OCI-LY7 (cell line): ENCODE measurements around the gene DHCR24. TPM values are rescaled to one million over a fixed set of nuclear protein-coding genes. Genes with fewer than 3 reads are reported as not detected.

ENCODE experiments used
- BruUV-seq: library from RNA; stranded (reverse); fragments of 400-500 nt; replicated peaks from 2 replicates; lab custom pipeline; 2021; lab: Mats Ljungman, UMichigan
- CTCF ChIA-PET: fragments of 300-600 bp; sonication (Branson Sonifier 250); formaldehyde crosslinking; loops from one replicate; lab custom pipeline; 2022; ENCODE audit warnings: antibody characterized with exemption; ENCODE audit not compliant: unreplicated experiment; lab: Charles Lee
- POLR2A ChIA-PET: fragments of 300-600 bp; sonication (Branson Sonifier 250); formaldehyde crosslinking; loops from one replicate; lab custom pipeline; 2022; ENCODE audit warnings: antibody characterized with exemption; lab: Charles Lee
- DNase-seq: peaks from one replicate; pipeline ENCODE4 v3.0.0-alpha.2; 2015; ENCODE audit warnings: low spot score
- H2AFZ ChIP-seq: fragments of 200-600 bp; sonication (generic), shearing (Covaris generic); 2 replicates; pipeline ENCODE4 v1.6.1; 2014; ENCODE audit warnings: mild to moderate bottlenecking, antibody characterized with exemption, low read length, moderate library complexity
- H3K27ac ChIP-seq: fragments of 200-600 bp; sonication (generic); 2 replicates; pipeline ENCODE4 v1.5.1; 2014; ENCODE audit warnings: mixed run types, low read depth, mild to moderate bottlenecking, moderate library complexity, low read length, inconsistent platforms; ENCODE audit not compliant: poor library complexity, severe bottlenecking
- H3K36me3 ChIP-seq: fragments of 200-600 bp; sonication (generic); 2 replicates; pipeline ENCODE4 v1.6.1; 2014; ENCODE audit warnings: mild to moderate bottlenecking, antibody characterized with exemption, low read length, moderate library complexity, mixed read lengths; ENCODE audit not compliant: insufficient read depth
- H3K4me1 ChIP-seq: fragments of 200-600 bp; sonication (generic); 2 replicates; pipeline ENCODE4 v1.5.1; 2014; ENCODE audit warnings: mild to moderate bottlenecking, low read length; ENCODE audit not compliant: insufficient read depth, poor library complexity, severe bottlenecking
- H3K4me2 ChIP-seq: fragments of 200-600 bp; sonication (generic); 2 replicates; pipeline ENCODE4 v1.6.1; 2014; ENCODE audit warnings: mild to moderate bottlenecking, low read length
- H3K4me3 ChIP-seq: fragments of 200-600 bp; sonication (generic); 2 replicates; pipeline ENCODE4 v1.5.1; 2014; ENCODE audit warnings: mild to moderate bottlenecking, low read depth, low read length; ENCODE audit not compliant: poor library complexity, severe bottlenecking
- H3K79me2 ChIP-seq: fragments of 200-600 bp; sonication (generic); 2 replicates; pipeline ENCODE4 v1.6.1; 2016; ENCODE audit warnings: low read depth, mild to moderate bottlenecking, low read length, moderate library complexity, mixed read lengths; ENCODE audit not compliant: insufficient read depth
- H3K9me2 ChIP-seq: fragments of 200-600 bp; sonication (generic); 2 replicates; pipeline ENCODE4 v1.6.1; 2016; ENCODE audit warnings: mild to moderate bottlenecking, low read length, mixed read lengths; ENCODE audit not compliant: insufficient read depth
- H3K9me3 ChIP-seq: fragments of 200-600 bp; sonication (generic); 2 replicates; pipeline ENCODE4 v1.6.1; 2014; ENCODE audit warnings: mild to moderate bottlenecking, mixed run types, low read length, mixed read lengths
- H4K20me1 ChIP-seq: fragments of 200-600 bp; sonication (generic); 2 replicates; pipeline ENCODE4 v1.6.1; 2014; ENCODE audit warnings: mild to moderate bottlenecking, antibody characterized with exemption, low read length, moderate library complexity, mixed read lengths; ENCODE audit not compliant: insufficient read depth
- EZH2phosphoT487 ChIP-seq: fragments of 200-600 bp; sonication (generic); IDR thresholded peaks from 2 replicates; pipeline ENCODE4 v1.6.1; 2018; ENCODE audit warnings: low read depth, borderline replicate concordance, mild to moderate bottlenecking, mixed run types, antibody characterized with exemption, low read length, moderate library complexity, mixed read lengths
- intact Hi-C: fragments of 100-400 bp; cut with micrococcal nuclease; formaldehyde crosslinking; loops from one replicate; pipeline ENCODE4 v1.10.0; 2022; ENCODE audit not compliant: unreplicated experiment
- total RNA-seq, 2 experiments: library from RNA; depleted of rRNA in 1 of 2; stranded (reverse); fragments of >200 nt in 1 of 2; shearing (Covaris generic) in 1 of 2; gene quantifications; 2 replicates each; pipeline ENCODE4 v1.2.3, GENCODE V29; 2014 to 2022
- TF ChIP-seq, protein P1 (sequence below): fragments of 200-600 bp; sonication (generic); conservative IDR thresholded peaks from 2 replicates; pipeline ENCODE4 v1.5.1; 2014; ENCODE audit warnings: mild to moderate bottlenecking, antibody characterized with exemption, low read length, moderate library complexity, mixed read lengths

DHCR24 gene
- total RNA-seq, 2 experiments from 2014 or later, result 45.7 to 93.6 TPM

DNA sequence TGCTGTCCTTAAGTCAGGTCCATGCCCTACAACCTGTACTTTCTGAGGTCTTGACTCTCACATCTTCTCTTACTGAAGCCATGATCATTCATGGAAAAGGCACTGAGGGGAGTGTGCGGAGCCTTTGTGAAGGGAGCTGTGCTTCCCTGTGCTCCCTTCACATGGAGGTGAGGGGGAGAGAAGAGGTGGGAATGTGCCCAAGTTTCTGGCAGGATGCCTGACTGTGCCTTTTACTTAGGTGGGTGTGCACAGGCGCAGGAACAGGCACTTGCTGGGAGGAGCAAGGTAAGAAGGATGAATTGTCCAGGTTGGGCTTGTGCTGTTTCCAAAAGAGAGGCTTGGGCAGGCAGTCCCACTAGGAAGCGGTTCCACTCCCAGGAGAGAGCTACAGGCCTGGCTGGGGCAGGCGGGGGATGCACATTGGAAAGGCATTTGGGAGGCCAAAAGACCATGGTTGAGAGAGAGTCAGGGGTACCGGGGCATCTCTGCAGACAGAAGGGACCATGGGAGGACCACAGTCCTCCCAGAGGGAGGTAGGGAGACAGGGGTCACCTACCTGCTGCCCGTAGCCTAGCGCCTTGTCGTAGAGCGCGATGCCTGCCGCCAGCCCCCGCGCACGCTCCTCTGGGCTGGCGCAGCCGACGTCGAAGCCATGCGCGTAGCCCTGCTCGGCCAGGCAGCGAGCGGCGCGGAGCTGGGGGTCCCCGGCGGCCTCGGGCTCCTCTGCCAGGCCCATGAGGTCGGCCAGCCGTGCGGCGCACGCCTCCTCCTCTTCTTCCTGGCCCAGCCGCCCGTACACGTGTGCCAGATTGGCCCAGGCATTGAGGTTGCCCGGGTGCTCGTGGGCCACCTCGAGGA is 86.7 kb downstream of the DHCR24 start:
- ChIA-PET POLR2A (no interaction called here), CTCF (interaction anchor here (0.9 kb wide), 1 partner anchor 17 kb away, joined by 4 read pairs; no protein-coding TSS in a partner anchor)
- no TSS peak for BruUV-seq
- H3K9me3 ChIP-seq, result no peaks in the 10 kb centered on the region
- intact Hi-C loops, result no loop called here
- no peaks in the 10 kb centered on the region for H4K20me1 ChIP-seq
- no peak overlapping the region for H3K4me3 ChIP-seq
- H3K4me2 ChIP-seq, result no peak overlapping the region
- H3K36me3 ChIP-seq, result no peaks in the 10 kb centered on the region
- no peaks in the 10 kb centered on the region for H3K4me1 ChIP-seq
- H3K79me2 ChIP-seq, result no peaks in the 10 kb centered on the region
- no peaks in the 10 kb centered on the region for H3K9me2 ChIP-seq
- no peak for TF ChIP-seq EZH2phosphoT487
- TF ChIP-seq, protein P1, sequence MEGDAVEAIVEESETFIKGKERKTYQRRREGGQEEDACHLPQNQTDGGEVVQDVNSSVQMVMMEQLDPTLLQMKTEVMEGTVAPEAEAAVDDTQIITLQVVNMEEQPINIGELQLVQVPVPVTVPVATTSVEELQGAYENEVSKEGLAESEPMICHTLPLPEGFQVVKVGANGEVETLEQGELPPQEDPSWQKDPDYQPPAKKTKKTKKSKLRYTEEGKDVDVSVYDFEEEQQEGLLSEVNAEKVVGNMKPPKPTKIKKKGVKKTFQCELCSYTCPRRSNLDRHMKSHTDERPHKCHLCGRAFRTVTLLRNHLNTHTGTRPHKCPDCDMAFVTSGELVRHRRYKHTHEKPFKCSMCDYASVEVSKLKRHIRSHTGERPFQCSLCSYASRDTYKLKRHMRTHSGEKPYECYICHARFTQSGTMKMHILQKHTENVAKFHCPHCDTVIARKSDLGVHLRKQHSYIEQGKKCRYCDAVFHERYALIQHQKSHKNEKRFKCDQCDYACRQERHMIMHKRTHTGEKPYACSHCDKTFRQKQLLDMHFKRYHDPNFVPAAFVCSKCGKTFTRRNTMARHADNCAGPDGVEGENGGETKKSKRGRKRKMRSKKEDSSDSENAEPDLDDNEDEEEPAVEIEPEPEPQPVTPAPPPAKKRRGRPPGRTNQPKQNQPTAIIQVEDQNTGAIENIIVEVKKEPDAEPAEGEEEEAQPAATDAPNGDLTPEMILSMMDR, result no peak
- H2AFZ ChIP-seq, result no peak overlapping the region
- no peak for DNase-seq
- no peak overlapping the region for H3K27ac ChIP-seq

Other genes with a start within 250 kb of the DHCR24 start
- gene MROH7, start 245.4 kb downstream of the DHCR24 start, total RNA-seq (2014; rRNA removed; shearing (Covaris generic)), result not detected in 2 replicates
- gene MROH7, start 245.4 kb downstream of the DHCR24 start, total RNA-seq (2022), result not detected in 2 replicates
- 20.7 and 26.1 TPM in 2 replicates for gene TTC4, start 171.3 kb downstream of the DHCR24 start, total RNA-seq (2014; rRNA removed; shearing (Covaris generic))
- gene TTC4, start 171.3 kb downstream of the DHCR24 start, total RNA-seq (2022), result 23.0 and 24.3 TPM in 2 replicates
- gene PARS2, start 122.7 kb downstream of the DHCR24 start, total RNA-seq (2014; rRNA removed; shearing (Covaris generic)), result 6.7 and 7.6 TPM in 2 replicates
- gene PARS2, start 122.7 kb downstream of the DHCR24 start, total RNA-seq (2022), result 5.3 and 6.7 TPM in 2 replicates
- not detected in 2 replicates for gene TTC22, start 85.9 kb downstream of the DHCR24 start, total RNA-seq (2014; rRNA removed; shearing (Covaris generic))
- not detected in 2 replicates for gene TTC22, start 85.9 kb downstream of the DHCR24 start, total RNA-seq (2022)
- gene TMEM61, start 93.4 kb upstream of the DHCR24 start, total RNA-seq (2014; rRNA removed; shearing (Covaris generic)), result not detected in 2 replicates
- not detected in 2 replicates for gene TMEM61, start 93.4 kb upstream of the DHCR24 start, total RNA-seq (2022)
- gene BSND, start 111.7 kb upstream of the DHCR24 start, total RNA-seq (2014; rRNA removed; shearing (Covaris generic)), result not detected in 2 replicates
- gene BSND, start 111.7 kb upstream of the DHCR24 start, total RNA-seq (2022), result not detected in 2 replicates
- gene PCSK9, start 152.4 kb upstream of the DHCR24 start, total RNA-seq (2014; rRNA removed; shearing (Covaris generic)), result not detected in 2 replicates
- gene PCSK9, start 152.4 kb upstream of the DHCR24 start, total RNA-seq (2022), result not detected in 2 replicates